Measurements from ENCODE around the gene PCP4L1.

Gene PCP4L1

GRCh38 chr1:161209790-161210409, 48.6 kb upstream of the PCP4L1 start (continued):
- TF ChIP-seq ZNF155 (tag by site-specific recombination; IDR thresholded peaks at IDR 0.05) (no peak), ZNF423 (tag by site-specific recombination; IDR thresholded peaks at IDR 0.05) (no peak), ZFP37 (tag by site-specific recombination; IDR thresholded peaks at IDR 0.05) (no peak), ZNF660 (tag by site-specific recombination; IDR thresholded peaks at IDR 0.05) (peak; percentile 44; the same call in 1 of the 2 replicates), ZNF701 (tag by site-specific recombination; IDR thresholded peaks at IDR 0.05) (no peak), KLF9 (tag by site-specific recombination; IDR thresholded peaks at IDR 0.05; ENCODE audit: low read depth) (no peak), ZNF596 (tag by site-specific recombination; IDR thresholded peaks at IDR 0.05) (no peak), GFI1B (tag by site-specific recombination; IDR thresholded peaks at IDR 0.05) (no peak), GLIS1 (tag by site-specific recombination; IDR thresholded peaks at IDR 0.05) (no peak), ZBTB1 (tag by site-specific recombination; IDR thresholded peaks at IDR 0.05) (no peak), ZNF610 (tag by site-specific recombination; IDR thresholded peaks at IDR 0.05; ENCODE audit: borderline replicate concordance) (no peak), ZNF354C (tag by site-specific recombination; IDR thresholded peaks at IDR 0.05; ENCODE audit: borderline replicate concordance, low read depth) (no peak), CTCF (tag by site-specific recombination; IDR thresholded peaks at IDR 0.05) (peak; percentile 83), PRDM4 (tag by site-specific recombination; IDR thresholded peaks at IDR 0.05) (no peak)
- TF ChIP-seq, protein P1, sequence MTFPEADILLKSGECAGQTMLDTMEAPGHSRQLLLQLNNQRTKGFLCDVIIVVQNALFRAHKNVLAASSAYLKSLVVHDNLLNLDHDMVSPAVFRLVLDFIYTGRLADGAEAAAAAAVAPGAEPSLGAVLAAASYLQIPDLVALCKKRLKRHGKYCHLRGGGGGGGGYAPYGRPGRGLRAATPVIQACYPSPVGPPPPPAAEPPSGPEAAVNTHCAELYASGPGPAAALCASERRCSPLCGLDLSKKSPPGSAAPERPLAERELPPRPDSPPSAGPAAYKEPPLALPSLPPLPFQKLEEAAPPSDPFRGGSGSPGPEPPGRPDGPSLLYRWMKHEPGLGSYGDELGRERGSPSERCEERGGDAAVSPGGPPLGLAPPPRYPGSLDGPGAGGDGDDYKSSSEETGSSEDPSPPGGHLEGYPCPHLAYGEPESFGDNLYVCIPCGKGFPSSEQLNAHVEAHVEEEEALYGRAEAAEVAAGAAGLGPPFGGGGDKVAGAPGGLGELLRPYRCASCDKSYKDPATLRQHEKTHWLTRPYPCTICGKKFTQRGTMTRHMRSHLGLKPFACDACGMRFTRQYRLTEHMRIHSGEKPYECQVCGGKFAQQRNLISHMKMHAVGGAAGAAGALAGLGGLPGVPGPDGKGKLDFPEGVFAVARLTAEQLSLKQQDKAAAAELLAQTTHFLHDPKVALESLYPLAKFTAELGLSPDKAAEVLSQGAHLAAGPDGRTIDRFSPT (tag by site-specific recombination; IDR thresholded peaks at IDR 0.05), result no peak

DNA sequence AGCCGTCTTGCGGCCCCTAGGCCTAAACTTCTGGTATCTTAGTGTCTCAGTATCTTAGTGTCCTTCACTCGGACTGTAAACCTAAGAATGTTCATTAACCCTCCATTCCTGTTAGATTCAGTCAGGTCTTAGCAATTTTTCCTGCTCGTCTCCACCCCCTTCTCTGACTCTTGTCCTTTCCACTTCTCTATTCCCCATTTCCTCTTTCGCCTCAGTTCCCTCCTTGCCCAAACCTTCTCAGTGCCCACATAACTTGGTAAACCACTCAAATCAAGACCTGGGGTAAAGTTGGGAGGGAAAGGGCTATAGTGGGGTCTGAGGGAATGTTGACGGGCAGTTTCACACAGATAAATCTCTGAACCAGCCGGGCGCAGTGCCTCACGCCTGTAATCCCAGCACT, 44.2 kb upstream of the PCP4L1 start:
- ChIA-PET POLR2A (no interaction called here), CTCF (no interaction called here)
- Histone ChIP-seq H3K4me3 (ENCODE audit: low read depth, low read length) (no peak overlapping the region), H3K4me1 (ENCODE audit: control insufficient read depth, insufficient read depth, low read length) (no peaks in the 10 kb centered on the region), H3K36me3 (ENCODE audit: control insufficient read depth in 2 of 2, insufficient read depth in 1 of 2, low read length in 2 of 2) (peaks cover 35 to 57% of the 10 kb centered on the region in 2 experiments), H3K27ac (ENCODE audit: extremely low read depth, low read depth, low read length) (no peak overlapping the region), H3K9me3 (ENCODE audit: control insufficient read depth, insufficient read depth, low read depth, low read length) (no peaks in the 10 kb centered on the region)
- no peak for TF ChIP-seq PRDM1 (tag by site-specific recombination; IDR thresholded peaks at IDR 0.05)
- no peak for TF ChIP-seq ZNF350 (tag by site-specific recombination; IDR thresholded peaks at IDR 0.05)
- TF ChIP-seq ZNF121 (tag by site-specific recombination; IDR thresholded peaks at IDR 0.05), result no peak
- TF ChIP-seq, protein P2, sequence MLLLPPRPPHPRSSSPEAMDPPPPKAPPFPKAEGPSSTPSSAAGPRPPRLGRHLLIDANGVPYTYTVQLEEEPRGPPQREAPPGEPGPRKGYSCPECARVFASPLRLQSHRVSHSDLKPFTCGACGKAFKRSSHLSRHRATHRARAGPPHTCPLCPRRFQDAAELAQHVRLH (tag by site-specific recombination; IDR thresholded peaks at IDR 0.05), result no peak
- TF ChIP-seq, protein P3, sequence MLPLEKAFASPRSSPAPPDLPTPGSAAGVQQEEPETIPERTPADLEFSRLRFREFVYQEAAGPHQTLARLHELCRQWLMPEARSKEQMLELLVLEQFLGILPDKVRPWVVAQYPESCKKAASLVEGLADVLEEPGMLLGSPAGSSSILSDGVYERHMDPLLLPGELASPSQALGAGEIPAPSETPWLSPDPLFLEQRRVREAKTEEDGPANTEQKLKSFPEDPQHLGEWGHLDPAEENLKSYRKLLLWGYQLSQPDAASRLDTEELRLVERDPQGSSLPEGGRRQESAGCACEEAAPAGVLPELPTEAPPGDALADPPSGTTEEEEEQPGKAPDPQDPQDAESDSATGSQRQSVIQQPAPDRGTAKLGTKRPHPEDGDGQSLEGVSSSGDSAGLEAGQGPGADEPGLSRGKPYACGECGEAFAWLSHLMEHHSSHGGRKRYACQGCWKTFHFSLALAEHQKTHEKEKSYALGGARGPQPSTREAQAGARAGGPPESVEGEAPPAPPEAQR (tag by site-specific recombination; IDR thresholded peaks at IDR 0.05), result no peak
- TF ChIP-seq ZNF335 (tag by site-specific recombination; conservative IDR thresholded peaks at IDR 0.05), result no peak
- no peak for TF ChIP-seq HOXA7 (CRISPR knock-in tag; IDR thresholded peaks at IDR 0.05; ENCODE audit: borderline replicate concordance)
- no peak for TF ChIP-seq ZNF701 (tag by site-specific recombination; IDR thresholded peaks at IDR 0.05)
- TF ChIP-seq ZNF670 (tag by site-specific recombination; IDR thresholded peaks at IDR 0.05; ENCODE audit: low read depth), result no peak
- no peak for TF ChIP-seq OVOL3 (tag by site-specific recombination; IDR thresholded peaks at IDR 0.05)
- TF ChIP-seq ZNF10 (tag by site-specific recombination; IDR thresholded peaks at IDR 0.05), result no peak
- TF ChIP-seq ZFP69B (tag by site-specific recombination; IDR thresholded peaks at IDR 0.05), result no peak
- no peak for TF ChIP-seq ZNF654 (tag by site-specific recombination; IDR thresholded peaks at IDR 0.05; ENCODE audit: low read depth)
- no peak for TF ChIP-seq ZNF2 (tag by site-specific recombination; IDR thresholded peaks at IDR 0.05)

Data from HEK293 (cell line).